Esophagus muscularis mucosa (tissue), 4 donors: ENCODE results near the gene REXO4.

Experiments
- EP300 ChIP-seq: sonication (generic); formaldehyde crosslinking; IDR thresholded peaks from one replicate; pipeline ENCODE4 v1.6.1; 2017; ENCODE audit warnings: antibody characterized with exemption
- POLR2A ChIP-seq: fragments of 450-650 bp; IDR thresholded peaks from one replicate; pipeline ENCODE4 v1.6.1; 2017; ENCODE audit warnings: antibody characterized with exemption, moderate library complexity, mild to moderate bottlenecking, low read depth
- TF ChIP-seq, protein P1 (sequence below), 3 experiments: fragments of 200-600 bp in 2 of 3; fragments of 450-650 bp in 1 of 3; sonication (generic) in 2 of 3; IDR thresholded peaks; one replicate each; pipeline ENCODE4 v1.5.1; 2017 to 2019; ENCODE audit warnings: antibody characterized with exemption in 3 of 3, mild to moderate bottlenecking in 2 of 3, moderate library complexity in 1 of 3

DNA sequence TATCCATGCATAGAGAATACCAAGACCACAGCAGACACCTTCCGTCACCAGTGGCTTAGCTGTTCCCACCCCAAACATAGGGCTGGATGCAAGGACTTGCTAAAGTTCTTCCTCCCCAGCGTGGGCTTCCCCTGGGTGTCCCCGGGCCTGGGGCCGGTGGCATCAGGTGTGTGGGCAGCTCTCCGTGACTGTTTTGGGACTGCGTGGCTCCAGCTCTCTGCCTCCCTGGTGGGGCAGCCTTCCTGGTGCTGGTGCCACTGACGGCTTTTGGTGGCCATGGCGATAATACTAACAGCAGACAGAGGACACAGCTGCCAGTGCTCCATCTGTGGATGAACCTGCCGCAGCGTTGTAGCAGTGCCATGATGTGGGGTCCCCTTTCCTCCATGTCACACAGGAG, 46.8 kb upstream of the REXO4 start:
- TF ChIP-seq, protein P1, sequence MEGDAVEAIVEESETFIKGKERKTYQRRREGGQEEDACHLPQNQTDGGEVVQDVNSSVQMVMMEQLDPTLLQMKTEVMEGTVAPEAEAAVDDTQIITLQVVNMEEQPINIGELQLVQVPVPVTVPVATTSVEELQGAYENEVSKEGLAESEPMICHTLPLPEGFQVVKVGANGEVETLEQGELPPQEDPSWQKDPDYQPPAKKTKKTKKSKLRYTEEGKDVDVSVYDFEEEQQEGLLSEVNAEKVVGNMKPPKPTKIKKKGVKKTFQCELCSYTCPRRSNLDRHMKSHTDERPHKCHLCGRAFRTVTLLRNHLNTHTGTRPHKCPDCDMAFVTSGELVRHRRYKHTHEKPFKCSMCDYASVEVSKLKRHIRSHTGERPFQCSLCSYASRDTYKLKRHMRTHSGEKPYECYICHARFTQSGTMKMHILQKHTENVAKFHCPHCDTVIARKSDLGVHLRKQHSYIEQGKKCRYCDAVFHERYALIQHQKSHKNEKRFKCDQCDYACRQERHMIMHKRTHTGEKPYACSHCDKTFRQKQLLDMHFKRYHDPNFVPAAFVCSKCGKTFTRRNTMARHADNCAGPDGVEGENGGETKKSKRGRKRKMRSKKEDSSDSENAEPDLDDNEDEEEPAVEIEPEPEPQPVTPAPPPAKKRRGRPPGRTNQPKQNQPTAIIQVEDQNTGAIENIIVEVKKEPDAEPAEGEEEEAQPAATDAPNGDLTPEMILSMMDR (IDR thresholded peaks at IDR 0.05), result no peak
- TF ChIP-seq EP300 (no peak), POLR2A (no peak)
